GM20000 (cell line): ENCODE measurements around the gene GRM3.

Source experiments
- DNase-seq: peaks from one replicate; pipeline ENCODE4 v3.0.0; 2012; ENCODE audit warnings: low spot score
- CTCF ChIP-seq: IDR thresholded peaks from 2 replicates; pipeline ENCODE4 v1.5.1; 2012; ENCODE audit warnings: mild to moderate bottlenecking, control low read depth; ENCODE audit errors: extremely low read depth, missing control alignments

Gene GRM3

GRCh38 chr7:86748843-86749719, 105.4 kb downstream of the GRM3 start:
- DNase-seq = no peak
- no peak for TF ChIP-seq CTCF

GRCh38 chr7:86749741-86750665, 106.3 kb downstream of the GRM3 start:
- no peak for TF ChIP-seq CTCF
- no peak for DNase-seq

GRCh38 chr7:86760236-86760635, 116.5 kb downstream of the GRM3 start:
- no peak for TF ChIP-seq CTCF
- DNase-seq = no peak

GRCh38 chr7:86762129-86762528, 118.4 kb downstream of the GRM3 start:
- no peak for DNase-seq
- TF ChIP-seq CTCF = no peak

GRCh38 chr7:86765931-86766330, 122.2 kb downstream of the GRM3 start:
- TF ChIP-seq CTCF = no peak
- DNase-seq = no peak

GRCh38 chr7:86768394-86768793, 124.7 kb downstream of the GRM3 start:
- no peak for DNase-seq
- TF ChIP-seq CTCF = no peak
